Stimulated activated CD8-positive, alpha-beta memory T cell treated with anti-CD3 and anti-CD28 coated beads, Interleukin-15, amount 100 ng/mL, for 1 hour (primary cell): ENCODE results near the gene KRTAP10-5.
"Not testable (repeated sequence)": the region's sequence is repeated elsewhere in the genome, so short reads cannot be mapped to it uniquely, and the experiment has no call there.

Experiments
- DNase-seq: peaks from one replicate; pipeline ENCODE4 v3.0.0-alpha.2; 2020; ENCODE audit warnings: low read depth

The KRTAP10-5 gene

GRCh38 chr21:44610157-44610843 lies 29.9 kb upstream of the KRTAP10-5 start:
- not testable (repeated sequence) for DNase-seq

GRCh38 chr21:44609193-44609592 lies 28.8 kb upstream of the KRTAP10-5 start:
- no peak for DNase-seq

GRCh38 chr21:44606495-44606894 lies 26.1 kb upstream of the KRTAP10-5 start:
- DNase-seq, result no peak

DNA sequence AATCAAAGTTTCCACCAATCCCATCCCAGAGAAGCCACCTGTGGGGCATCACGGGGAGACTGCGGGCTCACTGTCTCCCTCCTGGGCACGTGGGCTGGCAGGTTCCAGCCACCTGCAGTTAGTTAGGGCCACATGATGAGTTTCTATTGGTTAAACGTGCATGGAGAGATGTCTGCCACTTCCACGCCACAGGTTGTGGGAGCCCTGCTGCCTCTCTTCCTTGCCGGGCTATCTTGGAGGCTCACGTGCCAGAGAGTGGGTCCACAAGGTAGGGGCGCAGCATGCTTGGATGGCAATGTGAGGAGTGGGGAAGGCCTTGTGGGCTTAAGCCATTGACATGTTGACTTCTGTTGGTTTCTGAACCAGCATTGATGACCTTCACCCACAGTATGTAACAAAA lies 23.5 kb upstream of the KRTAP10-5 start:
- DNase-seq, result no peak

GRCh38 chr21:44603109-44603875 lies 22.9 kb upstream of the KRTAP10-5 start:
- no peak for DNase-seq

DNA sequence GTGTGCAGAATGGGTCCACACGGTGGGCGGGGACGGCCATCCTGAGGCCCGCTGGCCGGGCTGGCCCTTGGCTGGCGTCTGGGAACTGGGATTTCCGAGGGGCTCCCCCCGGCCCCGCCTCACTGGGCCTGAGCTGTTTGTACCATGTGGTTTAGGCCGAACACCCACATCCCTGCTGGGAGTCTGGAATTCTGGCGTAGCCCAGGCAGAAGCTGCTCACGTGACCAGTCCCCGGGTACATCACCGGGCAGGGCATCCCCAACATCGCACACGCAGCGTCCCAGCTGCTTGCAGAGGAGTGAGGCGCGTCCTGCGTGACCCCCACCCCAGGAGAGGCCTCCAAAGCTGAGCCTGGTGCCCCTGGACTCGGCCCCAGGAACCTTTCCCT lies 22.1 kb upstream of the KRTAP10-5 start:
- no peak for DNase-seq

DNA sequence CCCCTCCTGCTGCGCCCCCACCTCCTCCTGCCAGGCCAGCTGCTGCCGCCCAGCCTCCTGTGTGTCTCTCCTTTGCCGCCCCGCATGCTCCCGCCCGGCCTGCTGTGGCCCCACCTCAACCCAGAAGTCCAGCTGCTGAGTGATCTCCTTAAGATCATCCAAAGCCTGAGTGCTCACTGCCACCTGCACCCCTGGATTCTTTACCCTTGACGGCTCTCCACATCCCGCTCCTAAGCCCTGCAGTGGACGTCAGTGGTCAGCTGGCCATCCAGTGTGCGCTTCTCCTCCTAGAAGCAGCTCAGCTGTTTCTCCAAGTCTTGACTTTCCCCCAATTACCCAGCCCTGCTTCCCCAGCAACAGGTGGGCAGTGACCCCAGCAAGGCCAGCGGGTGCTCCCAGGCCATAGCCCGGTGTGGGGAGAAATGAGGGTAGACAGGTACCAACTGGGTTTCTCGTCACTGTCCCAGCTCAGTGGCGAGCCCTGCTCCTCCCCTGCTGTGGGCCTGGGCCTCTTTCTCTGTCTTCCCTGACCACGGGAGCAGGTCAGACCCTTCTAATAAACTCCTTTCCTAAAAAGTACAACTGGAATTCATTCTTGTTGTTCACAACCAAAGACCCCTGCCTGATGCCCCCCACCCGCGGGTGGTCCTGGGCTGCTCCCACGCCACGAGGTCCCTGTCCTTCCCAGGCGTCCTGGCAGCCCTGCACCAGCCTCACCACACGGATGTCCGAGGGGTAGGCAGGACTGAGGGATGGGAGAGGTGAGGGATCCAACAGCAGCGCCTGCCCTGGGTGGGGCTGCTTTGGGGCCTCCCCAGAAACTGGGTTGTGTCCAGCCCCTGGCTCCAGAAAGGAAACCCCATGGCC lies 21.4 kb upstream of the KRTAP10-5 start:
- DNase-seq, result no peak

GRCh38 chr21:44601091-44601490 lies 20.7 kb upstream of the KRTAP10-5 start:
- not testable (repeated sequence) for DNase-seq

DNA sequence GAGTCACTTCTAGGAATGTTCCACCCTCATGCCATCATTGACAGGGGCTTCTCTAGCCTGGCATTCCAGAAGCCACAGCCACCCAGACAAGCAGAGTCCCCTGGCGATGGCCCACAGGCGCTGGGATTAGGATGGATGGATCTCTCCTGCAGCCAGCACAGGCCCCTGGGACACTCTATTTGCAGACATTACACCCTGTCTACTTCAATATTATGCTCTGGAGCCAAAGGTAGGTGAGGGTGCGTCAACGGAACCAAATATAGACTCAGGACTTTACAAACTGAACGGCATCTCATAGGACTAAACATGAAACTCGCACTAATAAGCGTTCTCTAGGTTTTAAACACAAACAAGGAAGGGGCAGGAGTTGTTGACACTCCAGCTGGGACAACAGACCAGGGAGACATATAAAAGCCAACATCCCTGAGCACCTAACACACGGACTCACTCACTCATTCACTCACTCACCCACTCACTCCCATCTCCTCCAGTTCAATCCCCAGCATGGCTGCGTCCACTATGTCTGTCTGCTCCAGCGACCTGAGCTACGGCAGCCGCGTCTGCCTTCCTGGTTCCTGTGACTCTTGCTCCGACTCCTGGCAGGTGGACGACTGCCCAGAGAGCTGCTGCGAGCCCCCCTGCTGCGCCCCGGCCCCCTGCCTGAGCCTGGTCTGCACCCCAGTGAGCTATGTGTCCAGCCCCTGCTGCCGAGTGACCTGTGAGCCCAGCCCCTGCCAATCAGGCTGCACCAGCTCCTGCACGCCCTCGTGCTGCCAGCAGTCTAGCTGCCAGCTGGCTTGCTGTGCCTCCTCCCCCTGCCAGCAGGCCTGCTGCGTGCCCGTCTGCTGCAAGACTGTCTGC lies 19.9 kb upstream of the KRTAP10-5 start, which contains the start of gene KRTAP10-7:
TSS of gene KRTAP10-7 (plus strand) at position 480 of the 861 bp plus-strand sequence. CDS start at position 505, 25 bp downstream.
- not testable (repeated sequence) for DNase-seq

- DNase-seq, result no peak
Observed at GRCh38 chr21:44599264-44600029, 19.0 kb upstream of the KRTAP10-5 start.

DNA sequence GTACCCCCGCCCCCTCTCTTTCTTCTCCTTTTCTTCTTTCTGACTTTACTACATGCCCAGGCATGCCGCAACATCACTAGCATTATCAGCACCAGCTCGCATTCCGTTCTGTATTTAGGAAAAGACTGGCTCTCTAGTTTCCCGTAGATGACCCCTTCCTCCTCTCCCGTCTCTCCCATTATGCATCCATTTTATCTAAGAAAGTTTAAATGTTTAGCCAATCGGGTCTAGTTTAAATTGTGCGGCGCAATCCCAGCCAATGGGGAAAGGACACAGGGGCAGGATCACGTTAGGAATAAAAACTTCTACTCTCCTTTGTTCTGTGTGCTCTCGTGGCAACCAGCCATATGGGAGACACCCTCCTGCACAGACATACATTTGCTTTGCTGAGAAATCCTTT lies 17.7 kb upstream of the KRTAP10-5 start:
- no peak for DNase-seq

DNA sequence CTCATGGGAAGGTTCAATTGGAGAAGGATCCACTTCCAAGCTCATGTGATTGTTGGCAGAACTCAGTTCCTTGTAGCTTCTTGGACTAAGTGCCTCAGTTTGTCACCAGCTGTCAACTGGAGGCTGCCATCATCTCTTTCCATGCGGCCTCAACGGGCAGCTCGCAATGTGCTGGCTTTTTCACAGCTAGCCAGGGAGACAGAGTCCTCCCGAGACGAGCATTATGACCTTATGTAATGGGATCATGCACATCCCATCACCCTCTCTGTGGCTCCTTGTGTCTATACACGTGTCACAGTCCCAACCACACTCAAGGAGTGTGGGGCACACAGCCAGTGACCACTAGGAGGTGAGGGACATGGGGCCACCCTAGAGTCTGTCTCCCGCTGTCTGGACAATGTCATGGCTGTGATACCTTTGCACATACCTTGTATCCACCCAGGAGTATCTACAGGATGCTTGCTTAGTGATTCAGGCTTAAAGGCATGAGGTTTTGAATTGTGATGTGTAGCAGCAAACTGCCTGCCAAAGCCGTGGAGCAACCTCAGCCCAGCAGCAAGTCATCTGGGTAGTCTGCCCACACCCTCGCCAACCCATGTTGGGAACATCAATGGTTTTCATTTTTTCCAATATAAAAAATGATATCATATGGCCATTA lies 15.8 kb upstream of the KRTAP10-5 start:
- DNase-seq, result no peak

DNA sequence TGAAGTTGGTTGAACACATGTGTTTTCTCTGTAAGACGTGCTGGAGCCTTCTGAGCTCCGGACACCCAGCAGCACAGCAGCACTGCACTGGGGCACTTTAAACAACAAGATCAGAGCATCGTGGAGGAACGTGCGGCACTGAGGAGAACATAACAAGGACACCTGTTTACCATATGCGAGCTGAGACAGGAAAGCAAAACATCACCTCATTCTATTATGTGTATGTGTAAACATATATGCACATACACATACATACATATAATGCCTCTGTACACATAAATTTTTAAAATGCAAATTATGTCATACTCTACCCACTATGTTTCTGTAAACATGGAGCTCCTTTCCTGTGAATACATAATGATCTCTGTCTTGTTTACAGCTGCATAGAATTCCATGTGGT lies 15.1 kb upstream of the KRTAP10-5 start:
- DNase-seq, result no peak

- no peak for DNase-seq
Observed at GRCh38 chr21:44594406-44594916, 14.1 kb upstream of the KRTAP10-5 start.

DNA sequence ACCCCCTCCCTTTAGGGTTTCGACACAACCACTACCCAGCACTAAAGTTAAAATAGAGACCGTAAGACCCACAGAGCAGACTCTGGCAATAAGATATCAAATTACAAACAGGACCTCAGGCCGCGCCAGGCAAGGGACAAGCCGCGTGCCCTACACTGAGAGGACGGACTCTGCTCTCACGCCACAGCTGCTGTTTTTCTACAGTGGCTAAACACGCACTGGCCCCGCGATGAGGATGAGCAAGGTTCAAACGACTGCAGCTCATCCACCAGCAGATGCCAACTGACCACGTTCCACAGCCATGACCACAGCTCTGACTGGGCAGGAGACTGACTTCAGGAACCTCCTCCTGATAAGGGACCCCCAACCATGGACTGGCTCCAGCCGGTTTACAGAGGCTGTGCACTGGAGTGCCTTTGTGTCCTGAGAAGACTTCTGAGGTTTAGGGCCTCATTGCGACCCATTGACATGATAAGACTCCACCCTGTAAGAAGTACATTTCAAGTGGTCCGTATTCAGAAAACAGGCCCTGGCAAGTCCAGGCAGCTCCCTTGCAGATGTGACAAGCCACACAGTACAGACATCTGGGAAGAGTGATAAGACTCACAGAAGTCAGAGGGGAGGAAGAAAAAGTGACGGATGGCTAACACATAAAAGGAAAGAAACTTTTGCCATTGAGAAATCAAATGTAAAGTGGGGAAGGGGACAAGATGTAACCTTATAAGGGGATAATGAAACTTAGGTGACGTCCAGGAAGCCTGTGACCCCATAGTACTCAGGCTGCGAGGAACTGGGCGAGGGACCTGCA lies 13.4 kb upstream of the KRTAP10-5 start:
- DNase-seq, result no peak

DNA sequence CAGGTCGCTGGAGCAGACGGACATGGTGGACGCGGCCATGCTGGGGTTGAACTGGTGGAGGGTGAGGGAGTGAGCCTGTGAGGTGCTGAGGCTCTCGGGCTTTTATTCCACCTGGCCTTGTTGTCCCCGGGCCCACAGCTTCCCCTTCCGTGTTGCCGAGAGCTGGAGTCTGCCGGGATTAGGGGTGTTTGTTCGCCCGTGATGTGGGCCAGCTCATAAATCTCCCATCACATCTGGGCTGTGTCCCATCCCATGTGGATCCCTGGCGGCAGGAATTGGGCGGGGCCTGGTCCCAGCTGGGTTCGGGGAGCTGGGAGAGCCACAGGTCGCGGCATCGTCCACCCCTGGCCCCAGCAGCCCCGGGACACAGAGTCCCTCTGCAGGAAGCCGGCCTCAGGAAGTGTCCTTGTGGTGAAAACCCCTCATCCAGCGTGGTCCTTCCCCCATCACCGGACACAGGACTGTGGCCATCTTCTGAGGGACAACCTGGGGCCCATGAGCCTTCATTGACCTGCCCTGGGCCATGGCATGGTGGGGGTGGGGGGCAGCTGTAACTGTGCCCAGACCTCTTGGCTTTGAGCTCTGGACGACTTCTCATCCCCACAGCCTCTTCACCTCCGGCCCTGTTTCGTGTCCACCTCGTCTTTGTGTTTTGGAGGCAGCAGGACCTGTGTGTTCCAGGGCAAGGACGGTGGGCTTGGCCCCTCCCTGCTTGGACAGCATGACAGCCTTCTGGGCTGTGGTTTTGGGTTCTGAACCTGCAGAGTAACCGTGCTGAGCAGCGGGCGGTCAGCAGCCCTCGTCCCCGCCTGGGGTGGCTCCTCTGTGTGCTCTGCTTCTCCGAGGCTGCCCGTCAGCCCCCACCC lies 12.3 kb upstream of the KRTAP10-5 start, which contains the start of gene KRTAP10-6:
TSS of gene KRTAP10-6 (minus strand) at position 60 of the 866 bp plus-strand sequence. CDS start at position 39, 21 bp downstream.
- no peak for DNase-seq

- not testable (repeated sequence) for DNase-seq
Observed at GRCh38 chr21:44591801-44592130, 11.4 kb upstream of the KRTAP10-5 start.
